DND-41 (cell line): ENCODE results near the gene GTPBP4.
"Not testable (repeated sequence)": the region's sequence is repeated elsewhere in the genome, so short reads cannot be mapped to it uniquely, and the experiment has no call there.

Experiments used
- ATAC-seq: fragments of 200-7000 bp; cut with Tn5 transposase; 3 replicates; pipeline ENCODE4 v1.9.1; 2021; ENCODE audit warnings: low read depth; ENCODE audit not compliant: insufficient read depth
- DNase-seq: peaks from one replicate; pipeline ENCODE4 v3.0.0-alpha.2; 2020
- H2AFZ ChIP-seq: 2 replicates; pipeline ENCODE4 v1.6.0; 2012; ENCODE audit warnings: low read depth, low read length
- H3K27ac ChIP-seq: 2 replicates; pipeline ENCODE4 v1.5.1; 2012; ENCODE audit warnings: low read length, inconsistent platforms
- H3K27me3 ChIP-seq: fragments of 200-600 bp; sonication (generic); 2 replicates; pipeline ENCODE4 v1.6.0; 2012; ENCODE audit warnings: low read length, mild to moderate bottlenecking, inconsistent platforms; ENCODE audit not compliant: insufficient read depth, poor library complexity
- H3K36me3 ChIP-seq: 2 replicates; pipeline ENCODE4 v1.5.1; 2012; ENCODE audit warnings: low read length, inconsistent platforms; ENCODE audit not compliant: insufficient read depth
- H3K4me1 ChIP-seq: 2 replicates; pipeline ENCODE4 v1.5.1; 2012; ENCODE audit warnings: mild to moderate bottlenecking, low read length; ENCODE audit not compliant: insufficient read depth
- H3K4me2 ChIP-seq: 2 replicates; pipeline ENCODE4 v1.6.0; 2012; ENCODE audit warnings: mild to moderate bottlenecking, moderate library complexity, low read length, inconsistent platforms; ENCODE audit not compliant: insufficient read depth
- H3K4me3 ChIP-seq, 2 experiments: fragments of 200-600 bp in 1 of 2; shearing (Covaris generic) in 1 of 2; 2 replicates each; pipeline ENCODE4 v1.5.1; 2012 to 2016; ENCODE audit warnings: inconsistent platforms in 2 of 2, low read length in 2 of 2, mild to moderate bottlenecking in 2 of 2, low read depth in 1 of 2, moderate library complexity in 1 of 2
- H3K79me2 ChIP-seq: 2 replicates; pipeline ENCODE4 v1.6.0; 2012; ENCODE audit warnings: low read length, inconsistent platforms; ENCODE audit not compliant: insufficient read depth
- H3K9ac ChIP-seq: 2 replicates; pipeline ENCODE4 v1.6.0; 2012; ENCODE audit warnings: low read depth, mild to moderate bottlenecking, inconsistent platforms, low read length, moderate library complexity
- H3K9me3 ChIP-seq: 2 replicates; pipeline ENCODE4 v1.5.1; 2012; ENCODE audit warnings: low read length, moderate library complexity, mild to moderate bottlenecking, inconsistent platforms; ENCODE audit not compliant: insufficient read depth, severe bottlenecking
- H4K20me1 ChIP-seq: 2 replicates; pipeline ENCODE4 v1.6.0; 2012; ENCODE audit warnings: low read length; ENCODE audit not compliant: insufficient read depth
- CTCF ChIP-seq: IDR thresholded peaks from 2 replicates; pipeline ENCODE4 v1.5.1; 2012; ENCODE audit warnings: borderline replicate concordance, low read length, moderate library complexity, mild to moderate bottlenecking; ENCODE audit not compliant: poor library complexity, severe bottlenecking; ENCODE audit errors: extremely low read depth
- EZH2 ChIP-seq: IDR thresholded peaks from 3 replicates; pipeline ENCODE4 v1.6.1; 2012; ENCODE audit warnings: borderline replicate concordance, low read depth, mild to moderate bottlenecking, moderate library complexity, low read length, inconsistent platforms; ENCODE audit not compliant: severe bottlenecking

GTPBP4 gene

GRCh38 chr10:1037098-1037497, 48.9 kb downstream of the GTPBP4 start:
- no peaks in the 10 kb centered on the region; the same call in 1 of the 2 replicates for H3K79me2 ChIP-seq
- peaks cover 48% of the 10 kb centered on the region for H3K36me3 ChIP-seq
- H3K4me3 ChIP-seq: no peak overlapping the region
- no peak overlapping the region for H3K9ac ChIP-seq
- no peak overlapping the region for H3K4me2 ChIP-seq
- ATAC-seq: no peak
- H3K27ac ChIP-seq: no peak overlapping the region
- no peaks in the 10 kb centered on the region for H3K27me3 ChIP-seq
- H3K4me1 ChIP-seq: no peaks in the 10 kb centered on the region
- peaks cover 17% of the 10 kb centered on the region; the same call in 1 of the 2 replicates for H4K20me1 ChIP-seq
- no peak for TF ChIP-seq CTCF
- no peak for TF ChIP-seq EZH2
- DNase-seq: no peak
- no peak overlapping the region for H2AFZ ChIP-seq
- no peaks in the 10 kb centered on the region for H3K9me3 ChIP-seq

- not testable (repeated sequence) for H3K4me2 ChIP-seq, H3K27me3 ChIP-seq, H3K4me1 ChIP-seq, H3K4me3 ChIP-seq, H3K27ac ChIP-seq, DNase-seq, H3K9ac ChIP-seq, H2AFZ ChIP-seq, ATAC-seq, H3K9me3 ChIP-seq
- H4K20me1 ChIP-seq: peaks cover 24% of the 10 kb centered on the region
- peaks cover 64% of the 10 kb centered on the region for H3K36me3 ChIP-seq
- H3K79me2 ChIP-seq: peaks cover 13% of the 10 kb centered on the region
Observed at GRCh38 chr10:1038769-1039168, 50.5 kb downstream of the GTPBP4 start.

GRCh38 chr10:1040133-1040532, 51.9 kb downstream of the GTPBP4 start:
- TF ChIP-seq EZH2 (no peak), CTCF (no peak)
- H2AFZ ChIP-seq: no peak overlapping the region
- H3K4me2 ChIP-seq: no peak overlapping the region
- no peak overlapping the region for H3K4me3 ChIP-seq
- H3K9ac ChIP-seq: no peak overlapping the region
- H3K27ac ChIP-seq: no peak overlapping the region
- peaks cover 19% of the 10 kb centered on the region for H3K4me1 ChIP-seq
- peaks cover 38% of the 10 kb centered on the region for H4K20me1 ChIP-seq
- no peaks in the 10 kb centered on the region for H3K9me3 ChIP-seq
- no peak for ATAC-seq
- no peaks in the 10 kb centered on the region for H3K27me3 ChIP-seq
- H3K36me3 ChIP-seq: peaks cover 78% of the 10 kb centered on the region
- H3K79me2 ChIP-seq: peaks cover 27% of the 10 kb centered on the region
- no peak for DNase-seq

GRCh38 chr10:1041514-1041913, 53.3 kb downstream of the GTPBP4 start:
- DNase-seq (no peak), ATAC-seq (no peak)
- H3K79me2 ChIP-seq: peaks cover 40% of the 10 kb centered on the region
- H3K9me3 ChIP-seq: no peaks in the 10 kb centered on the region
- H3K36me3 ChIP-seq: peaks cover 88% of the 10 kb centered on the region
- no peak overlapping the region for H3K4me3 ChIP-seq
- no peaks in the 10 kb centered on the region for H3K27me3 ChIP-seq
- no peak overlapping the region for H2AFZ ChIP-seq
- H3K4me2 ChIP-seq: no peak overlapping the region
- H3K9ac ChIP-seq: no peak overlapping the region
- peaks cover 50% of the 10 kb centered on the region for H4K20me1 ChIP-seq
- TF ChIP-seq EZH2 (no peak), CTCF (no peak)
- no peak overlapping the region for H3K27ac ChIP-seq
- peaks cover 32% of the 10 kb centered on the region for H3K4me1 ChIP-seq
